Keratinocyte (primary cell): ENCODE data around the gene GRK5.

ENCODE experiments used
- EZH2 ChIP-seq: IDR thresholded peaks from one replicate; pipeline ENCODE4 v1.6.1; 2012; ENCODE audit warnings: inconsistent platforms, mild to moderate bottlenecking, low read length, moderate library complexity
- TF ChIP-seq, protein P1 (sequence below), 3 experiments: IDR thresholded peaks in 1 of 3; conservative IDR thresholded peaks in 1 of 3; optimal IDR thresholded peaks in 1 of 3; 2 replicates in 2 of 3; 3 replicates in 1 of 3; pipeline versions ENCODE3 to v1.5.1; 2011; ENCODE audit warnings: low read length in 3 of 3, mild to moderate bottlenecking in 3 of 3, moderate library complexity in 2 of 3, control low read depth in 1 of 3, inconsistent platforms in 1 of 3; ENCODE audit not compliant: insufficient read depth in 2 of 3; ENCODE audit errors: extremely low read depth in 1 of 3

DNA sequence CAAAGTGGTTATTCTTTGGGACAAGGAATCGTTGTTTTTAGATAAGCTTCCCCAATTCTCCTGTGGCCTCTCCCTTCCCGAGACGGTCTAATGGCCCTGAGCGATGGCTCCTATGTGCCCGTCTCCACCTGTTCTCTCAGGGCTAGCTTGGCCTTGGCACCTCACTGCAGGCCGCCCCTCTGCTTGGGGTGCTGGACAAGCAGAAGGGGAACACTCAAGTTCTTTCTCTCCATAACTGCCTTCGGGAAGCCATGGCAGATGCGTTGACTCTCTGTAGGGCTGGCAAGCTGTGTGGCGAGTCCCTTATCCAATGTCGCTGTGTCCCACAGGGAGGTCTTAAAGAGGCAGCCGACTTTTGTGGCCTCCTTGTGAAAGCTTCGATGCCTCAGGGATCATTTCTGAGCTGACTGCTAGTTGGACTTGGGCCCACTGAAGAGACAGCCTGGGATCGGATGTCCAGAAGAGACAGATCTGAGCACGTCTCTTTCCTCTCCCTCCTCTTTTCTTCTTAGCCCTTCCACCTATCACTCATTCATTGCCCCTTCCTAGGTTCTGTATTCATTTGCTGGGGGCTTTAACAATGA lies 70.8 kb downstream of the GRK5 start:
- TF ChIP-seq, protein P1, sequence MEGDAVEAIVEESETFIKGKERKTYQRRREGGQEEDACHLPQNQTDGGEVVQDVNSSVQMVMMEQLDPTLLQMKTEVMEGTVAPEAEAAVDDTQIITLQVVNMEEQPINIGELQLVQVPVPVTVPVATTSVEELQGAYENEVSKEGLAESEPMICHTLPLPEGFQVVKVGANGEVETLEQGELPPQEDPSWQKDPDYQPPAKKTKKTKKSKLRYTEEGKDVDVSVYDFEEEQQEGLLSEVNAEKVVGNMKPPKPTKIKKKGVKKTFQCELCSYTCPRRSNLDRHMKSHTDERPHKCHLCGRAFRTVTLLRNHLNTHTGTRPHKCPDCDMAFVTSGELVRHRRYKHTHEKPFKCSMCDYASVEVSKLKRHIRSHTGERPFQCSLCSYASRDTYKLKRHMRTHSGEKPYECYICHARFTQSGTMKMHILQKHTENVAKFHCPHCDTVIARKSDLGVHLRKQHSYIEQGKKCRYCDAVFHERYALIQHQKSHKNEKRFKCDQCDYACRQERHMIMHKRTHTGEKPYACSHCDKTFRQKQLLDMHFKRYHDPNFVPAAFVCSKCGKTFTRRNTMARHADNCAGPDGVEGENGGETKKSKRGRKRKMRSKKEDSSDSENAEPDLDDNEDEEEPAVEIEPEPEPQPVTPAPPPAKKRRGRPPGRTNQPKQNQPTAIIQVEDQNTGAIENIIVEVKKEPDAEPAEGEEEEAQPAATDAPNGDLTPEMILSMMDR (optimal IDR thresholded peaks at IDR 0.05 in 1 of 3, IDR thresholded peaks at IDR 0.05 in 1 of 3, conservative IDR thresholded peaks at IDR 0.05 in 1 of 3; ENCODE audit: extremely low read depth in 1 of 3, insufficient read depth in 2 of 3, low read length in 3 of 3) = no peak
- TF ChIP-seq EZH2 = no peak
